ENCODE data around the gene SRPK3. TPM values are rescaled to one million over a fixed set of nuclear protein-coding genes. Genes with fewer than 3 reads are reported as not detected.
"Not testable (repeated sequence)": the region's sequence is repeated elsewhere in the genome, so short reads cannot be mapped to it uniquely, and the experiment has no call there.

The SRPK3 gene
- polyA plus RNA-seq, 1 of the 3 experiments (the other 2 are of a cell fraction) = 0.74 TPM

DNA sequence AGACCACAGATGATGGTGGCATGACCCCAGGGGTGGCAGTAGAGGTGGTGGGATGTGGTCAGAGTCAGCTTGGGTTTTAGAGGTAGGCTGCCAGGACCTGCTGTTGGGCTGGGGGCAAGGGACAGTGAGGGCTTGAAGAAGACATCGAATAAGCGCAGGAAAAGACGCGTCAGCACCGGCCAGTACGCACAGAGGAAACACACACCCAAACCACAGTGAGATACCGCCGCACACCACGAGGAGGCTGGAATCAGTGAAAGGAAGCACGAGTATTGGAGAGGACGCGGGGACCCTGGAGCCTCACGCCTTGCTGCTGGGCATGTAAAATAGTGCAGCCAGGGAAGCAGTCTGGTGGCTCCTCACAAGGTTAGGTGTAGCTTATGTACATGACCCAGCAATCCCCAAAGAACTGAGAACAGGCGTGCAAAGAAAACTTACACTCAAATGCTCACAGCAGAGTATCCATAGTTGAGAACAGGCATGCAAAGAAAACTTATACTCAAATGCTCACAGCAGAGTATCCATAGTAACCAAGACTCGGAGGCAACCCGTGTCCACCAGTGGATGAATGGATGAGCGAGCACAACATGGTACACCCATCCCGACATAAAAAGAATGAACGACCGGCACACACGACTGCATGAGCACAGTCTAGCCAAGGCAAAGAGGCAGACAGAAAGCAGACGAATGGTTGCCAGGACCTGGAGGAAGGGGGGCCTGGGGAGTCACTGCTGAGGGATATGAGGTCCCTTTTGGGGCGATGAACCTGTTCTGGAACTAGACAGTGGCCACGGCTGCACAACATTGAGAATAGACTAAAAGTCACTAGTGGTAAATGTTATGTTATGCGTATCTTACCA lies 36.2 kb downstream of the SRPK3 start:
- CTCF ChIA-PET = interaction anchor here (1.8 kb wide), 1 partner anchor 54 kb away, joined by 5 read pairs; no protein-coding TSS in a partner anchor
- no peaks in the 10 kb centered on the region for H3K79me2 ChIP-seq (ENCODE audit: insufficient read depth)
- 66% methylated on average over 25 of the region's 25 CpGs for WGBS (ENCODE audit: low lambda C conversion rate)
- no peaks in the 10 kb centered on the region for H3K9me2 ChIP-seq
- no peak overlapping the region for H3K4me2 ChIP-seq
- no peak overlapping the region for H3K4me3 ChIP-seq (ENCODE audit: low read depth in 2 of 2, low read length in 1 of 2)
- no peak overlapping the region for H2AFZ ChIP-seq (ENCODE audit: low read depth)
- peaks cover 29% of the 10 kb centered on the region for H3K27me3 ChIP-seq (ENCODE audit: insufficient read depth)
- no peaks in the 10 kb centered on the region for H4K20me1 ChIP-seq (ENCODE audit: insufficient read depth)
- no peak overlapping the region for H3K27ac ChIP-seq (ENCODE audit: low read depth in 2 of 2, low read length in 1 of 2)
- peak; percentile 29 for DNase-seq
- TF ChIP-seq TEAD4 (IDR thresholded peaks at IDR 0.05; ENCODE audit: borderline replicate concordance, insufficient read depth) = no peak
- no peak for TF ChIP-seq ELF1 (IDR thresholded peaks at IDR 0.05)
- no peak for TF ChIP-seq JUND (IDR thresholded peaks at IDR 0.05)
- TF ChIP-seq, protein P1, sequence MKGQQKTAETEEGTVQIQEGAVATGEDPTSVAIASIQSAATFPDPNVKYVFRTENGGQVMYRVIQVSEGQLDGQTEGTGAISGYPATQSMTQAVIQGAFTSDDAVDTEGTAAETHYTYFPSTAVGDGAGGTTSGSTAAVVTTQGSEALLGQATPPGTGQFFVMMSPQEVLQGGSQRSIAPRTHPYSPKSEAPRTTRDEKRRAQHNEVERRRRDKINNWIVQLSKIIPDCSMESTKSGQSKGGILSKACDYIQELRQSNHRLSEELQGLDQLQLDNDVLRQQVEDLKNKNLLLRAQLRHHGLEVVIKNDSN (IDR thresholded peaks at IDR 0.05; ENCODE audit: borderline replicate concordance, low read depth) = no peak
- no peak for TF ChIP-seq TCF12 (IDR thresholded peaks at IDR 0.05)
- TF ChIP-seq, protein P2, sequence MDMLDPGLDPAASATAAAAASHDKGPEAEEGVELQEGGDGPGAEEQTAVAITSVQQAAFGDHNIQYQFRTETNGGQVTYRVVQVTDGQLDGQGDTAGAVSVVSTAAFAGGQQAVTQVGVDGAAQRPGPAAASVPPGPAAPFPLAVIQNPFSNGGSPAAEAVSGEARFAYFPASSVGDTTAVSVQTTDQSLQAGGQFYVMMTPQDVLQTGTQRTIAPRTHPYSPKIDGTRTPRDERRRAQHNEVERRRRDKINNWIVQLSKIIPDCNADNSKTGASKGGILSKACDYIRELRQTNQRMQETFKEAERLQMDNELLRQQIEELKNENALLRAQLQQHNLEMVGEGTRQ (IDR thresholded peaks at IDR 0.05; ENCODE audit: borderline replicate concordance, low read depth, low read length) = no peak
- no peak for TF ChIP-seq GABPA (IDR thresholded peaks at IDR 0.05; ENCODE audit: low read depth)
- TF ChIP-seq, protein P3, sequence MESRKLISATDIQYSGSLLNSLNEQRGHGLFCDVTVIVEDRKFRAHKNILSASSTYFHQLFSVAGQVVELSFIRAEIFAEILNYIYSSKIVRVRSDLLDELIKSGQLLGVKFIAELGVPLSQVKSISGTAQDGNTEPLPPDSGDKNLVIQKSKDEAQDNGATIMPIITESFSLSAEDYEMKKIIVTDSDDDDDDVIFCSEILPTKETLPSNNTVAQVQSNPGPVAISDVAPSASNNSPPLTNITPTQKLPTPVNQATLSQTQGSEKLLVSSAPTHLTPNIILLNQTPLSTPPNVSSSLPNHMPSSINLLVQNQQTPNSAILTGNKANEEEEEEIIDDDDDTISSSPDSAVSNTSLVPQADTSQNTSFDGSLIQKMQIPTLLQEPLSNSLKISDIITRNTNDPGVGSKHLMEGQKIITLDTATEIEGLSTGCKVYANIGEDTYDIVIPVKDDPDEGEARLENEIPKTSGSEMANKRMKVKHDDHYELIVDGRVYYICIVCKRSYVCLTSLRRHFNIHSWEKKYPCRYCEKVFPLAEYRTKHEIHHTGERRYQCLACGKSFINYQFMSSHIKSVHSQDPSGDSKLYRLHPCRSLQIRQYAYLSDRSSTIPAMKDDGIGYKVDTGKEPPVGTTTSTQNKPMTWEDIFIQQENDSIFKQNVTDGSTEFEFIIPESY (IDR thresholded peaks at IDR 0.05; ENCODE audit: borderline replicate concordance, low read depth) = no peak
- TF ChIP-seq, protein P4, sequence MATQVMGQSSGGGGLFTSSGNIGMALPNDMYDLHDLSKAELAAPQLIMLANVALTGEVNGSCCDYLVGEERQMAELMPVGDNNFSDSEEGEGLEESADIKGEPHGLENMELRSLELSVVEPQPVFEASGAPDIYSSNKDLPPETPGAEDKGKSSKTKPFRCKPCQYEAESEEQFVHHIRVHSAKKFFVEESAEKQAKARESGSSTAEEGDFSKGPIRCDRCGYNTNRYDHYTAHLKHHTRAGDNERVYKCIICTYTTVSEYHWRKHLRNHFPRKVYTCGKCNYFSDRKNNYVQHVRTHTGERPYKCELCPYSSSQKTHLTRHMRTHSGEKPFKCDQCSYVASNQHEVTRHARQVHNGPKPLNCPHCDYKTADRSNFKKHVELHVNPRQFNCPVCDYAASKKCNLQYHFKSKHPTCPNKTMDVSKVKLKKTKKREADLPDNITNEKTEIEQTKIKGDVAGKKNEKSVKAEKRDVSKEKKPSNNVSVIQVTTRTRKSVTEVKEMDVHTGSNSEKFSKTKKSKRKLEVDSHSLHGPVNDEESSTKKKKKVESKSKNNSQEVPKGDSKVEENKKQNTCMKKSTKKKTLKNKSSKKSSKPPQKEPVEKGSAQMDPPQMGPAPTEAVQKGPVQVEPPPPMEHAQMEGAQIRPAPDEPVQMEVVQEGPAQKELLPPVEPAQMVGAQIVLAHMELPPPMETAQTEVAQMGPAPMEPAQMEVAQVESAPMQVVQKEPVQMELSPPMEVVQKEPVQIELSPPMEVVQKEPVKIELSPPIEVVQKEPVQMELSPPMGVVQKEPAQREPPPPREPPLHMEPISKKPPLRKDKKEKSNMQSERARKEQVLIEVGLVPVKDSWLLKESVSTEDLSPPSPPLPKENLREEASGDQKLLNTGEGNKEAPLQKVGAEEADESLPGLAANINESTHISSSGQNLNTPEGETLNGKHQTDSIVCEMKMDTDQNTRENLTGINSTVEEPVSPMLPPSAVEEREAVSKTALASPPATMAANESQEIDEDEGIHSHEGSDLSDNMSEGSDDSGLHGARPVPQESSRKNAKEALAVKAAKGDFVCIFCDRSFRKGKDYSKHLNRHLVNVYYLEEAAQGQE (IDR thresholded peaks at IDR 0.05; ENCODE audit: low read depth, low read length) = no peak
- TF ChIP-seq FOXJ3 (CRISPR knock-in tag; IDR thresholded peaks at IDR 0.05) = no peak
- TF ChIP-seq NRF1 (IDR thresholded peaks at IDR 0.05; ENCODE audit: low read depth, low read length) = no peak
- TF ChIP-seq, protein P5, sequence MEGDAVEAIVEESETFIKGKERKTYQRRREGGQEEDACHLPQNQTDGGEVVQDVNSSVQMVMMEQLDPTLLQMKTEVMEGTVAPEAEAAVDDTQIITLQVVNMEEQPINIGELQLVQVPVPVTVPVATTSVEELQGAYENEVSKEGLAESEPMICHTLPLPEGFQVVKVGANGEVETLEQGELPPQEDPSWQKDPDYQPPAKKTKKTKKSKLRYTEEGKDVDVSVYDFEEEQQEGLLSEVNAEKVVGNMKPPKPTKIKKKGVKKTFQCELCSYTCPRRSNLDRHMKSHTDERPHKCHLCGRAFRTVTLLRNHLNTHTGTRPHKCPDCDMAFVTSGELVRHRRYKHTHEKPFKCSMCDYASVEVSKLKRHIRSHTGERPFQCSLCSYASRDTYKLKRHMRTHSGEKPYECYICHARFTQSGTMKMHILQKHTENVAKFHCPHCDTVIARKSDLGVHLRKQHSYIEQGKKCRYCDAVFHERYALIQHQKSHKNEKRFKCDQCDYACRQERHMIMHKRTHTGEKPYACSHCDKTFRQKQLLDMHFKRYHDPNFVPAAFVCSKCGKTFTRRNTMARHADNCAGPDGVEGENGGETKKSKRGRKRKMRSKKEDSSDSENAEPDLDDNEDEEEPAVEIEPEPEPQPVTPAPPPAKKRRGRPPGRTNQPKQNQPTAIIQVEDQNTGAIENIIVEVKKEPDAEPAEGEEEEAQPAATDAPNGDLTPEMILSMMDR (IDR thresholded peaks at IDR 0.05) = no peak
- no peaks in the 10 kb centered on the region for H3K9me3 ChIP-seq
- no peak overlapping the region for H3K9ac ChIP-seq
- no peaks in the 10 kb centered on the region for H3F3A ChIP-seq (replicated peaks; ENCODE audit: insufficient read depth)
- H3K36me3 ChIP-seq (replicated peaks in 1 of 2; ENCODE audit: control insufficient read depth in 1 of 2, insufficient read depth in 2 of 2, low read length in 1 of 2) = no peaks in the 10 kb centered on the region
- POLR2A ChIA-PET = interaction anchor here (2.7 kb wide), 1 partner anchor 23 kb away, joined by 9 read pairs; the partner anchor contains the start of genes IDH3G and SSR4
- peaks cover 0 to 34% of the 10 kb centered on the region in 2 experiments; a peak in 1 of 4 replicates for H3K4me1 ChIP-seq (ENCODE audit: control insufficient read depth in 1 of 2, insufficient read depth in 2 of 2, low read depth in 1 of 2, low read length in 1 of 2)

DNA sequence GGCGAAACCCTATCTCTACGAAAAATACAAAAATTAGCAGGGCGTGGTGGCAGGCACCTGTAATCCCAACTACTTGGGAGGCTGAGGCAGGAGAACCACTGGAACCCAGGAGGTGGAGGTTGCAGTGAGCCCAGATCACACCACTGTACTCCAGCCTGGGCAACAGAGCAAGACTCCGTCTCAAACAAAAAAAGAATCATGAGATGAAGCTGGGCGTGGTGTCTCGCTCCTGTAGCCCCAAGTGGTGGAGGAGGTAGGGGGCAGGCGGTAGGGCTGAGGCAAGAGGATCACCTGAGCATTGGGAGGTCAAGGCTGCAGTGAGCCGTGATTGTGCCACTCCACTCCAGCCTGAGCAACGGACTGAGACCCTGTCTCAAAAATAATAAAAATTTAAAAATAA lies 37.2 kb downstream of the SRPK3 start:
- not testable (repeated sequence) for H3K4me2 ChIP-seq; H3K9me3 ChIP-seq; H2AFZ ChIP-seq (ENCODE audit: low read depth); DNase-seq; H3K36me3 ChIP-seq (replicated peaks in 1 of 2; ENCODE audit: control insufficient read depth in 1 of 2, insufficient read depth in 2 of 2, low read length in 1 of 2); H4K20me1 ChIP-seq (ENCODE audit: insufficient read depth); H3K79me2 ChIP-seq (ENCODE audit: insufficient read depth); H3K4me3 ChIP-seq (ENCODE audit: low read depth in 2 of 2, low read length in 1 of 2); H3F3A ChIP-seq (replicated peaks; ENCODE audit: insufficient read depth); H3K27ac ChIP-seq (ENCODE audit: low read depth in 2 of 2, low read length in 1 of 2); H3K9me2 ChIP-seq; H3K9ac ChIP-seq
- H3K27me3 ChIP-seq (ENCODE audit: insufficient read depth) = peaks cover 23% of the 10 kb centered on the region
- POLR2A ChIA-PET = interaction anchor here (0.7 to 2.7 kb wide), 3 partner anchors 8 to 104 kb away, joined by 3 to 9 read pairs (median 6); partner anchors contain the start of genes IDH3G and SSR4
- CTCF ChIA-PET = interaction anchor here (1.2 to 1.8 kb wide), 2 partner anchors 14 to 55 kb away, joined by 3 to 5 read pairs; no protein-coding TSS in a partner anchor
- WGBS (ENCODE audit: low lambda C conversion rate) = 69% methylated on average over 9 of the region's 9 CpGs
- H3K4me1 ChIP-seq (ENCODE audit: control insufficient read depth in 1 of 2, insufficient read depth in 2 of 2, low read depth in 1 of 2, low read length in 1 of 2) = peaks cover 0 to 34% of the 10 kb centered on the region in 2 experiments; a peak in 1 of 4 replicates
